GM23248 (cell line): ENCODE data around the gene ISM1. TPM values are rescaled to one million over a fixed set of nuclear protein-coding genes. Genes with fewer than 3 reads are reported as not detected.

ENCODE experiments used
- DNase-seq: peaks from one replicate; pipeline ENCODE4 v3.0.0-alpha.2; 2015
- H2AFZ ChIP-seq: fragments of 200-600 bp; sonication (generic); 2 replicates; pipeline ENCODE4 v1.6.1; 2016; ENCODE audit warnings: antibody characterized with exemption
- H3F3A ChIP-seq: fragments of 200-600 bp; sonication (generic); 2 replicates; pipeline ENCODE4 v1.6.1; 2016; ENCODE audit warnings: mild to moderate bottlenecking, antibody characterized with exemption, mixed run types; ENCODE audit not compliant: insufficient read depth
- H3K27ac ChIP-seq: fragments of 200-600 bp; sonication (generic); 2 replicates; pipeline ENCODE4 v1.5.1; 2016; ENCODE audit warnings: mild to moderate bottlenecking
- H3K27me3 ChIP-seq: fragments of 200-600 bp; sonication (generic); replicated peaks from 2 replicates; pipeline ENCODE4 v1.6.1; 2016; ENCODE audit warnings: mild to moderate bottlenecking; ENCODE audit not compliant: insufficient read depth
- H3K36me3 ChIP-seq: fragments of 200-600 bp; sonication (generic); 2 replicates; pipeline ENCODE4 v1.6.1; 2016; ENCODE audit warnings: low read depth, mild to moderate bottlenecking
- H3K4me1 ChIP-seq: fragments of 200-600 bp; sonication (generic); 2 replicates; pipeline ENCODE4 v1.6.1; 2016; ENCODE audit warnings: mild to moderate bottlenecking; ENCODE audit not compliant: insufficient read depth
- H3K4me2 ChIP-seq: fragments of 200-600 bp; sonication (generic); one replicate; pipeline ENCODE4 v1.6.1; 2016; ENCODE audit warnings: mild to moderate bottlenecking; ENCODE audit not compliant: unreplicated experiment
- H3K4me3 ChIP-seq: fragments of 200-600 bp; sonication (generic); 2 replicates; pipeline ENCODE4 v1.5.1; 2016; ENCODE audit warnings: mild to moderate bottlenecking
- H3K79me2 ChIP-seq: fragments of 200-600 bp; sonication (generic); 2 replicates; pipeline ENCODE4 v1.6.1; 2016; ENCODE audit warnings: mild to moderate bottlenecking; ENCODE audit not compliant: insufficient read depth
- H3K9ac ChIP-seq: fragments of 200-600 bp; sonication (generic); 2 replicates; pipeline ENCODE4 v1.6.1; 2016; ENCODE audit warnings: mild to moderate bottlenecking
- H3K9me2 ChIP-seq: fragments of 200-600 bp; sonication (generic); 2 replicates; pipeline ENCODE4 v1.6.1; 2016; ENCODE audit warnings: mixed run types, mild to moderate bottlenecking, moderate library complexity; ENCODE audit not compliant: insufficient read depth
- H3K9me3 ChIP-seq: fragments of 200-600 bp; sonication (generic); one replicate; pipeline ENCODE4 v1.6.1; 2017; ENCODE audit warnings: low read depth
- H4K20me1 ChIP-seq: fragments of 200-600 bp; sonication (generic); 2 replicates; pipeline ENCODE4 v1.6.0; 2016; ENCODE audit not compliant: insufficient read depth
- EZH2 ChIP-seq: fragments of 200-600 bp; sonication (generic); IDR thresholded peaks from 2 replicates; pipeline ENCODE4 v1.6.1; 2018; ENCODE audit warnings: antibody characterized with exemption, mild to moderate bottlenecking; ENCODE audit not compliant: insufficient read depth, poor library complexity, severe bottlenecking
- EZH2phosphoT487 ChIP-seq: fragments of 200-600 bp; sonication (generic); IDR thresholded peaks from 2 replicates; pipeline ENCODE4 v1.6.1; 2018; ENCODE audit warnings: antibody characterized with exemption, moderate library complexity, mild to moderate bottlenecking, low read depth; ENCODE audit not compliant: insufficient read depth
- WGBS, 2 experiments: methylation state at CpG; one replicate each; pipeline ENCODE4 v1.1.6; 2015 to 2017; ENCODE audit warnings: low lambda C conversion rate in 2 of 2, low coverage in 1 of 2; ENCODE audit errors: missing lambda C conversion rate in 2 of 2; 5-methylcytosine and 5-hydroxymethylcytosine counted together
- in situ Hi-C: fragments of 300-500 bp; cut with MboI; formaldehyde crosslinking; loops from 2 replicates; pipeline ENCODE4 v1.15.0; 2020
- polyA plus RNA-seq: library from polyadenylated mRNA; unstranded; fragments of >200 nt; fragmentation: Nextera tagmentation; extraction: Ambion mirVana; gene quantifications from 2 replicates; pipeline ENCODE4 v1.2.1, GENCODE V29; 2016
- total RNA-seq: library from RNA; depleted of rRNA; stranded (reverse); fragments of >200 nt; shearing (Covaris generic); gene quantifications from 2 replicates; pipeline ENCODE4 v1.2.3, GENCODE V29; 2014; rRNA removed

Gene ISM1
- total RNA-seq (not detected in 2 replicates), polyA plus RNA-seq (0.06 TPM in 1 of 2 replicates, not detected in the other)

DNA sequence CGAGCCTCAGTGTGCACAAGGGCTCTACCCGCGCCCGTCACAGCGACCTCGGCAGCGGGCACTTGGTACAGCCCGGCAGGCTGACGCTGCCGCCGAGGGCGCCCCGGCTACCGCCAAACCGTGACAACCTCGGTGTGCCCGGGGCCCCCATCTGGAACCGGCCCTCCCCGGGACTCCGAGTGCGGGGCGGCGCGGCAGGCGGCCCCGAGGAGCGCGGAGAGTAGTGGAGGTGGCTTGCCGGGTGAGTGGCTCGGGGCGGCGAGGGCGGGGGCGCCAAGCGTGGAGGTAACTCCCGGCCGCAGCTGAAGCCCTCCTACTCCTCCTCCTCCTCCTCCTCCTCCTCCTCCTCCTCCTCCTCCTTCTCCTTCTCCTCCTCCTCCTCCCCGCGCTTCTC, at the start of gene ISM1:
ISM1 (plus strand) TSS at position 371 of the 394 bp plus-strand sequence. CDS start 503 bp downstream, outside the sequence.
- WGBS, 2 experiments, result 2 to 3% methylated on average over 26 to 39 of the region's 39 CpGs
- in situ Hi-C loops, result no loop called here

DNA sequence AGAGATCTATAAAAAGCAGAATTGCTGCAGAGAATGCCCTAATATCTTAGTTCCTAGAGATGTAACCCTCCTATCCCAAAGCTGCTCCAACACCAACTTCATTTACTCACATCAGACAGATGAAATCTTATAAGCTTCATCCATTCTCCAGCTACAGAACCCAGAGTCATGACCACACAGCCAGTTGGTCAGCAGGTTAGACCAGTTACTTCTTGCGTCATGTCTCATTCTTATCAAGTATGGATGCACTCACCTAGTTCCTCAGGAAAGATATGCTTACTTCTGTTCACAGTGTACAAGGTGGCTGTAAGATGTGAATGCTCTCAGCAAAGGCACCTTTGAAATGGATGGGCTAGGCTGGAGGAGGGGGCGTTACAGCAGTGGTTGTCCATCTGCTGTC, 47.9 kb upstream of the ISM1 start:
- 50 to 52% methylated on average over 2 of the region's 2 CpGs for WGBS, 2 experiments
- no peak overlapping the region for H3K4me3 ChIP-seq
- TF ChIP-seq EZH2phosphoT487, result no peak
- no peak for TF ChIP-seq EZH2
- H3K27ac ChIP-seq, result no peak overlapping the region
- H3K27me3 ChIP-seq, result no peaks in the 10 kb centered on the region; the same call in 1 of the 2 replicates
- no peak for DNase-seq
- in situ Hi-C loops, result no loop called here
- H2AFZ ChIP-seq, result no peak overlapping the region
- no peaks in the 10 kb centered on the region for H3K4me1 ChIP-seq
- H3K9ac ChIP-seq, result no peak overlapping the region
- H3K9me2 ChIP-seq, result no peaks in the 10 kb centered on the region
- H4K20me1 ChIP-seq, result no peaks in the 10 kb centered on the region
- H3K79me2 ChIP-seq, result no peaks in the 10 kb centered on the region
- no peaks in the 10 kb centered on the region for H3K9me3 ChIP-seq
- H3F3A ChIP-seq, result no peaks in the 10 kb centered on the region
- no peak overlapping the region for H3K4me2 ChIP-seq
- no peaks in the 10 kb centered on the region for H3K36me3 ChIP-seq

More for the DNA sequence above, at the start of gene ISM1:
- H3K4me1 ChIP-seq, result no peaks in the 10 kb centered on the region
- no peaks in the 10 kb centered on the region for H4K20me1 ChIP-seq
- TF ChIP-seq EZH2, result no peak
- no peak for TF ChIP-seq EZH2phosphoT487
- H3K27ac ChIP-seq, result no peak within 1 kb of the TSS
- no peaks in the 10 kb centered on the region for H3K9me2 ChIP-seq
- H3K9ac ChIP-seq, result no peak within 1 kb of the TSS
- H3K9me3 ChIP-seq, result no peaks in the 10 kb centered on the region
- no peaks in the 10 kb centered on the region for H3F3A ChIP-seq
- H2AFZ ChIP-seq, result peak within 1 kb of the TSS; percentile 63
- H3K36me3 ChIP-seq, result no peaks in the 10 kb centered on the region
- peak within 1 kb of the TSS; percentile 67 for H3K4me3 ChIP-seq
- peak; percentile 47 for DNase-seq
- peak within 1 kb of the TSS; percentile 66 for H3K4me2 ChIP-seq
- H3K27me3 ChIP-seq, result peaks cover 56% of the 10 kb centered on the region
- no peaks in the 10 kb centered on the region for H3K79me2 ChIP-seq

DNA sequence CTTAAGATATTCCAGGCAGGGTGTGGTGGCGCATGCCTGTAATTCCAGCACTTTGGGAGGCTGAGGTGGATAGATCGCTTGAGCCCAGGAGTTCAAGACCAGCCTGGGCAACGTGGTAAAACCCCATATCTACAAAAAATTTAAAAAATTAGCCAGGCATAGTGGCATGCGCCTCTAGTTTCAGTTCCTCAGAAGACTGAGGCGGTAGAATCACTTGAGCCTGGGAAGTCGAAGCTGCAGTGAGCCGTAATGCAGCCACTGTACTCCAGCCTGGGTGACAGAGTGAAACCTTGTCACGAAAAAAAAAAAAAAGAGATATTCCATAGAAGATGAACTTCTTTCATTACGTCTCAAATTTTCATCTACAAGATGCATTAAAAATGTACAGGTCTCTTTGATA, 46.7 kb upstream of the ISM1 start:
- no peak overlapping the region for H3K4me3 ChIP-seq
- no peaks in the 10 kb centered on the region; the same call in 1 of the 2 replicates for H3K27me3 ChIP-seq
- no peak overlapping the region for H2AFZ ChIP-seq
- H4K20me1 ChIP-seq, result no peaks in the 10 kb centered on the region
- no peaks in the 10 kb centered on the region for H3K9me3 ChIP-seq
- in situ Hi-C loops, result no loop called here
- no peaks in the 10 kb centered on the region for H3K36me3 ChIP-seq
- 52 to 57% methylated on average over 9 of the region's 9 CpGs for WGBS, 2 experiments
- no peak for TF ChIP-seq EZH2
- no peak for TF ChIP-seq EZH2phosphoT487
- no peak overlapping the region for H3K9ac ChIP-seq
- DNase-seq, result no peak
- H3K4me2 ChIP-seq, result no peak overlapping the region
- no peaks in the 10 kb centered on the region for H3F3A ChIP-seq
- H3K79me2 ChIP-seq, result no peaks in the 10 kb centered on the region
- H3K27ac ChIP-seq, result no peak overlapping the region
- H3K4me1 ChIP-seq, result no peaks in the 10 kb centered on the region
- H3K9me2 ChIP-seq, result no peaks in the 10 kb centered on the region

DNA sequence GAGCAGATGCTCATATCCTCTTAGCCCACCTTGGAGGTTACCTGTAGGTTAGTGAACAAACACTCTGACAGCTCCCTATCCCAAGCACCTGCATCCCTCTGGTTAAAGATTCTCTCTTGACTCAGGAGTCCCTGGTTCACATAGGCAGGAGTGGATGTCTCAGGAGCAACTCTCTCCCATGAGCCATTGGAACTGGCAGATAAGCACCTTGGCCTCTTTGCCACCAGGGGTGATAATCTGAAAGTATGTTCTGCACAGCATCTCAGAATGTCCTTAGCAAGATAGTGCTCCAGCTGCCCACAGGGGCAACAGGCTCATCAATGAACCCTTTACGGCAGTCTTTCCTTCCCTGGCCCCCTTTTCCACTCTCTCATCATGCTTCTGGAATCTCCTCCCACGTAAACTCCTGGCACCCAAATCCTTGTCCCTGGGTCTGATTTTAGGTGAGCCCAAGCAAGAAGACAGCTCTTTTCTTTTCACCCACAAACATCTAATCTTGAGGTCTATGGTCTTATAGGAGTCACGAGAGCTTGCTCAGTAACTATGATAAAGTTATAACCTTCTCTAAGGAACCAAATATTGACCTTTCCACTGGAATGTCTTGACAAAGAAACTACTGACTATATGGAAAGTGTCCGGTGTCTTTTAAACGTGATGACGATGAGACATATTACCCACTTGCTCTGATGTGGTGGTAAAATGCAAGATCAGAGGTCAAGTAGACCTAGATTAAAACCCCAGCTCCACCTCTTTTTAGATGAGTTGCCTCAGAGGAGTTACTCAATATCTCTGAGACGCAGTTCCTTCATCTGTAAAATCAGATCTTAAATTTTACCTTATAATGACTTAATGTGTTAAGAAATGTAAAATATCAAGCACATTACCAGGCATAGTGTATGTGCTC, 39.8 kb upstream of the ISM1 start:
- no peaks in the 10 kb centered on the region for H4K20me1 ChIP-seq
- in situ Hi-C loops, result no loop called here
- H3K4me2 ChIP-seq, result no peak overlapping the region
- no peaks in the 10 kb centered on the region for H3K9me2 ChIP-seq
- DNase-seq, result no peak
- H3K36me3 ChIP-seq, result no peaks in the 10 kb centered on the region
- no peaks in the 10 kb centered on the region for H3K79me2 ChIP-seq
- no peaks in the 10 kb centered on the region for H3F3A ChIP-seq
- no peak overlapping the region for H3K9ac ChIP-seq
- H2AFZ ChIP-seq, result no peak overlapping the region
- no peaks in the 10 kb centered on the region for H3K9me3 ChIP-seq
- H3K4me3 ChIP-seq, result no peak overlapping the region
- TF ChIP-seq EZH2phosphoT487 (no peak), EZH2 (no peak)
- H3K4me1 ChIP-seq, result no peaks in the 10 kb centered on the region
- 55 to 56% methylated on average over 7 of the region's 7 CpGs for WGBS, 2 experiments
- H3K27ac ChIP-seq, result no peak overlapping the region
- peaks cover 6% of the 10 kb centered on the region; the same call in 1 of the 2 replicates for H3K27me3 ChIP-seq
